SH-SY5Y (cell line): ENCODE results near the gene SPATS2L.

Experiments
- GATA2 ChIP-seq: IDR thresholded peaks from 2 replicates; pipeline ENCODE4 v1.6.1; 2011; ENCODE audit warnings: mild to moderate bottlenecking, low read depth, low read length
- GATA3 ChIP-seq: IDR thresholded peaks from 2 replicates; pipeline ENCODE4 v1.6.1; 2011; ENCODE audit warnings: low read depth, mild to moderate bottlenecking, low read length, moderate library complexity

Gene SPATS2L

DNA sequence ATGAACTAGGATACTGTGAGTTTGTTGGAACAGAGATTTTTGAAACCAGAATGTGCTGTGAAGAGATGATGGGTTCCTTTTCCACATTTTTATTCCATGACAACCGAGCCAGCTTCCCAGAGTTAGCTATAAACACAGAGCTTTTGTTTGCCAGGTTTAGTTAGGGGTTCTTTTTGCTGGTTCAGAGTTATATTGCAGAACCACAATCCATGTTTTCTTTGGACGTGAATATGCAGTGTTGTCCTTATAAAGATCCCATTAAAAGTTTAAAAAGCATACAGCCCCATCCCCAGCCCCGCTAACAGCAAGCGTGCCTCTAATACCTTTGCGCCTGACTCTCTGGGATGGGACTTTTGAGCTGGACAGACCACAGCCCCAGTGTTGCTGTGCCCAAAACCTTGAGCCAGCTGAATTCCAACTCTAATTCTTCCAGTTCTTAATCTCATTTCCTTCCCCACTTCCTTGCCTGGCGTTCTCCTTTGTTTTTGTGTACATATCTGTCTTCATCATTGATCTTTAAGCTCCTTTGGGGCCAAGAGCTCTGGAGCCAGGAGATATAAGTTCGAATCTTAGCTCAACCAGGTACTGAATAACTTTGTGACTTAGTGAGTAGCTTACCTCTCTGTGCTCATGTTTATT lies 72.3 kb downstream of the SPATS2L start:
- TF ChIP-seq GATA2: no peak
- TF ChIP-seq GATA3: no peak

DNA sequence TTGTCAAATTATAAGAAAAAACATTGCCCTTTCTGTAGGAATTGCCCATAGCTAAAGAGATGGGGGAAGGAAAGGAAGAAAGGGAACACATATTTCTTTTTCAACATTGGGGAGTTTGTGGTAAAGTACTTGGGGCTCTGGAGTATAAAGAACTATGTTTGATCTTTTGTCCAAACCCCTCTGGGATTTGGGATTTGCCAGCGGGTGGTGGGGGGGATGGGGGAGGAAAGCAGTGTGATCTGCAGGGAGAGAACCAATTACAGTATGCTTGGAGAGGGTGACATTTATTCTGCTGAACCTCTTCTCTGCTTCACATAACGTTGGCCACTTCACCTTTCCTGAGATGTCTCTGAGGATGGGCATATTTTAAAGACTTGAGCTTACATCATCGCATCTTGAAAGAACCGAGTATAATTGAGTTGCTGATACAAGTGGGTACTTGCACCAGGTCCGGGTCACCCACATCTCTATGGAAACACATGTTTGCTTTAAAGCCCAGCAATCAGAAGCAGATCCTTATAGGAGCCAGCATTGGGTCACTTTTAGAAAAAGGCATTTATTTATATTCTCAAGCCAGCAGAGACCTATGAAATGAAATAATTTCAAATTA lies 73.1 kb downstream of the SPATS2L start:
- TF ChIP-seq GATA3 (no peak), GATA2 (no peak)

- TF ChIP-seq GATA3 (no peak), GATA2 (no peak)
These were observed 73.6 kb downstream of the SPATS2L start for GRCh38 chr2:200380091-200380561.

DNA sequence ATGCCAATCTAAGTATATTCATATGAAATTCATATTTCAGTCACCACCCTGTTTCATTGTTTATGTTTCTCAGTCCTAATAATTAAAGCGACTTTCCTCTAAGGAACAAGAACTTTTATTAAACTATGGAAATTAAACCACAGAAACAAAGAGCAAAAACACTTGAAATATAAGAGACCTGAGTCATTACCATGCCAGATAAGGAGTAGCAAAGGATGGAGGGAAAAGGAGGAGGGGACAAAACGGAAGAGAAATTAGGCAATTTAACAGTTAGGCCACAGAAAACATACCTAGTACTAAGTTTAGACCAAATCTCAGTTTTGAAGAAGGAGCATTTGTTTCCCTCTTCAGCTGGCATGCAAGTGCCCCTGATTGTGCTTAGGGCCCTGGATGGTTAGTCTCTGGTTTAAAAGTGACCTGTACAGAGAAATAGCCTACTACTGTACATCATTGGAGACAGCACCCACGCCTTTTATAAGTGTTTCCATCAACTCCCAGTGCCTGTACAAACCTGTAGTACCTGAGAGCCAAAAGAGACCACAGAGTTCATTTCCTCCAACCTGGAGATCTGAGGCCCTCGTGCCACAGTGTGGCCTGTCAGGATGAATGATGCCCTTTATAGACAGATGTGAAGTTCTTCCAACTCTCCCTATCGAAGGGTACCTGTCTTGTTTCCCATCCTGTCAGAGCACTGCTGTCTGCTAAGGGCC lies 74.5 kb downstream of the SPATS2L start:
- no peak for TF ChIP-seq GATA3
- TF ChIP-seq GATA2: no peak

GRCh38 chr2:200382874-200383273 lies 76.4 kb downstream of the SPATS2L start:
- no peak for TF ChIP-seq GATA2
- TF ChIP-seq GATA3: no peak

DNA sequence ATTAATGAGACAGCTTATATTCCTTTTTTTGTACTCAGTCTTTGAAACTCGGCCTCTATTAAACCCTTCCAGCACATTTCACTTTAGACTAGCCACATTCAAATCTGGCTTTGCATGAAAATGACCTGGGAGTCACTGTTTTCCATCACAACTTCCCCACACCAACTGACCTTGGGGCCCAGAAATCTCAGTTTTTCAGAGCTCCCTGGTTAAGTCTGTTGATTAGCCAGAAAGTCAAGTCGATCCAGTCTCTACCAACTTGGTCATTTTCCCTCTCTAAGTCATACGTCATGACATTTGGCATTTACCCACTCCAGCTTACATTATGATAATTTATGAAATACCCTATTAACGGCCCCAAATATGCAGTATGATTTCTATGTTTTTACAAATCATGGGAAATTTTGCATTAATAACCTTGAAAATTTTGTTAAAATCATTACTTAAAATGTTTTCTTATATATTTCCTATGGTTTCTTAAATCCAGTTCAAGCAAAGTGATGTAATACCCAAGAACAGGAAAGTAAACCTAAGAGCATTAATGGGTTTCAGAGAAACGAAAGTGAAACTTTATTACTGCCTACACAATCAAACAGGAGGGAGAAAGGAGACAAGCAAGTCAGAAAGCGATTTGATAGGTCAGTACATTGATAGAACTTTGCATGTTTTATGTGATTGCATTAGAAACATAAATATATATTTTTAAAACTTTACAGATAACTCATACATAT lies 77.1 kb downstream of the SPATS2L start:
- TF ChIP-seq GATA2 (no peak), GATA3 (no peak)

DNA sequence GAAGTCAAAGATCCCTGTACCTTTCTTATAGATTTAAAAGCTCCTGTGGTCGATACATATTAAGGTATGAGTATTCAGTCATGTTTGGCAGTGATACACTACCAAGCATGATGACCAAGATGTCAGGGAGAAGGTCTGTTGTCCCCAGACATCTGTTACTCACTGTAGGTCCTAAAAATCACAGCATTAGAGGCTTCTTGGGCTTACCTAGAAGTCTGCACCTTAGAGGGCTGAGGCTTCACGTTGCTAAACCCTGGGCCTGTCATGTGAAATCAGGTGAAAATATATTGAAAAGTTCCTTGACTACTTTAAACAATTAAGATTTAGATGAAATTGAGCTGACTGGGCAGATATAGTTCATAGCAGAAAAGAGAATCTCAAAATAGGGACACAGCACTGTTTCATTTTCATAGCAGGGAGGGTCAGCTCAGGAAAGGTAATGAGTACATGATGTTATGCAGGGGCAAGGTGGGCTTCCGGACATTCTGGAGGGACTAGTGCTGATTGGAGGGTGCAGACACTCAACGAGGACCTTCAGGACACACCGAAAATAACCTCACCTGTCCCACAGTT lies 78.7 kb downstream of the SPATS2L start:
- no peak for TF ChIP-seq GATA2
- TF ChIP-seq GATA3: no peak

- TF ChIP-seq GATA2 (no peak), GATA3 (no peak)
These were observed 86.7 kb downstream of the SPATS2L start for GRCh38 chr2:200393191-200393590.

GRCh38 chr2:200394045-200394444 lies 87.6 kb downstream of the SPATS2L start:
- TF ChIP-seq GATA3 (no peak), GATA2 (no peak)

- TF ChIP-seq GATA3: no peak
- TF ChIP-seq GATA2: no peak
These were observed 90.3 kb downstream of the SPATS2L start for GRCh38 chr2:200396781-200397242.

DNA sequence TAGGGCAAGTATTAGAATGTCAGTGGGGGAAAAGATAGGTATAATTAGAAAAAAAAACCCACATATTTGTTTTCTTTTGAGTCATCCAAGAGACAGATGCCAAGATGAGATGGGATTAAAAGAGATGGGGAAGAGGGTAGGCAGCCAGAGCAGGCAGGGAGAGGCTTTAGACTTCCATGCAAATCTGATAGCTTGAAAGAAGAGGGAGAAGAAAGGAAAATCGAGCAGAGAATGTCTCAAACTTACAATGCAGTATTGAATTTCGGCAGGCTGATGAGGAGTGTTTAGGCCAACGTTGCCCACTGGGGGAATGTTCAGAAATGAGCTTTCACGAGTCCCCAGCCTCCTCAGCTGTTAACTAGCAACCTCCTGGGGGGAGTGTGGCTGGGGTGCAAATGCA lies 91.3 kb downstream of the SPATS2L start:
- TF ChIP-seq GATA2: no peak
- TF ChIP-seq GATA3: no peak

GRCh38 chr2:200399046-200399445 lies 92.6 kb downstream of the SPATS2L start:
- no peak for TF ChIP-seq GATA3
- TF ChIP-seq GATA2: no peak

DNA sequence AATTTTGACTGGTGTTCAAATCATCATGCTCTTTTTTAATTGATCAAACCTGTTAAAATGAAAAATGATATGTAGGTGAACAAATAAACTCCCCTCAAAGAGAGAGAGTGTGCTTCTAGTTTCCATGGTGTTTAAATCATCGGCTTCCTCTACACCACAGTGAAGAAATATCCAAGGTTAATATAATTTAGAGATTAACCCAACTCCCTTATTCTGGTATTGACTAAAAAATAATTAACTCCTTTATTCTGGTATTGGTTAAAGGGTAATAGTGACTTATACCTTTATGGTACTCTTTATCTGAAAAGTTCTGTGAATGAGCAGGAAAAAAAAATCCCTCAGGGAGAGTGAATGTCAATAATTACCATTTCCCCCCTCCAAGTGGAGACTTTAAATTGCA lies 93.1 kb downstream of the SPATS2L start:
- no peak for TF ChIP-seq GATA3
- no peak for TF ChIP-seq GATA2

- TF ChIP-seq GATA3 (no peak), GATA2 (no peak)
These were observed 97.3 kb downstream of the SPATS2L start for GRCh38 chr2:200403814-200404213.
